K562 (cell line): Measurements from ENCODE around the gene LRRC37B. TPM values are rescaled to one million over a fixed set of nuclear protein-coding genes. Genes with fewer than 3 reads are reported as not detected.

Experiments
- ATAC-seq: fragments of 200-7000 bp; cut with Tn5 transposase; 3 replicates; pipeline ENCODE4 v1.9.1; 2020; ENCODE audit warnings: moderate library complexity
- BruUV-seq: library from RNA; stranded (reverse); fragments of 400-500 nt; replicated peaks from 2 replicates; lab custom pipeline; 2021; lab: Mats Ljungman, UMichigan
- CTCF ChIA-PET: fragments of 300-600 bp; formaldehyde crosslinking; extraction: SDS; loops from one replicate; lab custom pipeline; 2021; ENCODE audit warnings: low intra/inter-chr PET ratio; lab: Yijun Ruan, JAX
- POLR2A ChIA-PET: fragments of 300-600, 350-650 bp; sonication (Branson Sonifier 250); formaldehyde crosslinking; extraction: SDS; loops from one replicate; lab custom pipeline; 2021; ENCODE audit warnings: antibody characterized with exemption, inconsistent platforms; lab: Yijun Ruan, JAX
- DNase-seq, 4 experiments: peaks; one replicate each; pipeline versions ENCODE4 v3.0.0 to v3.0.0-alpha.2; 2011 to 2018; ENCODE audit warnings: low spot score in 3 of 4, mixed read lengths in 3 of 4; ENCODE audit errors: extremely low read depth in 1 of 4
- FAIRE-seq: peaks from 2 replicates; lab custom pipeline; 2011; peaks lifted over from hg19 to GRCh38; lab: Jason Lieb, UNC
- H2AFZ ChIP-seq: 2 replicates; pipeline ENCODE4 v1.6.0; 2011; ENCODE audit warnings: low read depth, low read length, control low read depth, inconsistent platforms
- H3K27ac ChIP-seq: fragments of 200-600 bp; 3 replicates; pipeline ENCODE4 v1.8.0; 2011; ENCODE audit warnings: low read depth, mild to moderate bottlenecking, control low read depth, inconsistent platforms, low read length, moderate library complexity, mixed read lengths; ENCODE audit errors: extremely low read depth
- H3K27me3 ChIP-seq, 2 experiments: fragments of 300-600 bp in 1 of 2; 2 replicates in 1 of 2; 3 replicates in 1 of 2; pipeline versions ENCODE4 v1.6.0 to v1.8.0; 2011; ENCODE audit warnings: inconsistent platforms in 2 of 2, low read length in 2 of 2, mild to moderate bottlenecking in 1 of 2, mixed read lengths in 1 of 2, moderate library complexity in 1 of 2; ENCODE audit not compliant: control insufficient read depth in 2 of 2, insufficient read depth in 2 of 2
- H3K36me3 ChIP-seq: fragments of 300-600 bp; 3 replicates; pipeline ENCODE4 v1.8.0; 2011; ENCODE audit warnings: mild to moderate bottlenecking, low read length, inconsistent platforms; ENCODE audit not compliant: control insufficient read depth, insufficient read depth
- H3K4me1 ChIP-seq, 2 experiments: fragments of 200-600 bp in 1 of 2; replicated peaks in 1 of 2; 2 replicates in 1 of 2; 3 replicates in 1 of 2; pipeline versions ENCODE4 v1.5.1 to v1.8.0; 2011; ENCODE audit warnings: inconsistent platforms in 2 of 2, low read length in 2 of 2, mild to moderate bottlenecking in 1 of 2, mixed read lengths in 1 of 2, moderate library complexity in 1 of 2; ENCODE audit not compliant: control insufficient read depth in 2 of 2, insufficient read depth in 2 of 2
- H3K4me2 ChIP-seq: 2 replicates; pipeline ENCODE4 v1.6.1; 2011; ENCODE audit warnings: low read length, control low read depth, inconsistent platforms, mixed read lengths; ENCODE audit not compliant: insufficient read depth
- H3K4me3 ChIP-seq: fragments of 200-600 bp; sonication (generic), shearing (Covaris generic); 2 replicates; pipeline ENCODE4 v1.5.1; 2016; ENCODE audit warnings: control low read depth, inconsistent platforms
- H3K79me2 ChIP-seq: fragments of 200-600 bp; 3 replicates; pipeline ENCODE4 v1.8.0; 2011; ENCODE audit warnings: low read length, inconsistent platforms; ENCODE audit not compliant: control insufficient read depth, insufficient read depth
- H3K9ac ChIP-seq, 2 experiments: 2 replicates each; pipeline versions ENCODE4 v1.6.0 to v1.6.1; 2011; ENCODE audit warnings: low read depth in 2 of 2, low read length in 2 of 2, control low read depth in 1 of 2, inconsistent platforms in 1 of 2, mild to moderate bottlenecking in 1 of 2, mixed read lengths in 1 of 2; ENCODE audit not compliant: insufficient read depth in 1 of 2
- H3K9me1 ChIP-seq: one replicate; pipeline ENCODE4 v1.6.0; 2011; ENCODE audit warnings: inconsistent platforms, mild to moderate bottlenecking, low read length, moderate library complexity; ENCODE audit not compliant: control insufficient read depth, insufficient read depth
- H3K9me3 ChIP-seq: replicated peaks from 2 replicates; pipeline ENCODE4 v1.5.1; 2011; ENCODE audit warnings: low read depth, low read length, inconsistent platforms; ENCODE audit not compliant: control insufficient read depth, insufficient read depth
- H4K20me1 ChIP-seq: replicated peaks from 2 replicates; pipeline ENCODE4 v1.6.1; 2011; ENCODE audit warnings: low read length, inconsistent platforms, mixed read lengths; ENCODE audit not compliant: control insufficient read depth, insufficient read depth
- BRF1 ChIP-seq: IDR thresholded peaks from 3 replicates; pipeline ENCODE4 v1.6.1; 2011; ENCODE audit warnings: borderline replicate concordance, mild to moderate bottlenecking; ENCODE audit not compliant: insufficient read length; ENCODE audit errors: extremely low read depth
- SP1 ChIP-seq: sonication (generic); formaldehyde crosslinking; IDR thresholded peaks from 2 replicates; pipeline ENCODE4 v1.8.1; 2022; ENCODE audit warnings: mild to moderate bottlenecking, missing genetic modification reagents
- YBX1 ChIP-seq: fragments of 450-650 bp; IDR thresholded peaks from 2 replicates; pipeline ENCODE4 v1.7.1; 2016; ENCODE audit warnings: mild to moderate bottlenecking
- ZBTB5 ChIP-seq: fragments of 450-650 bp; IDR thresholded peaks from 2 replicates; pipeline ENCODE4 v1.6.1; 2017; ENCODE audit warnings: antibody characterized with exemption
- ZNF253 ChIP-seq: fragments of 250-450 bp; sonication (Bioruptor Pico); conservative IDR thresholded peaks from 2 replicates; pipeline ENCODE4 v1.6.1; 2021; ENCODE audit warnings: mild to moderate bottlenecking
- WGBS: fragments of 100-300 bp; shearing (Covaris generic); methylation state at CpG from one replicate; pipeline ENCODE4 v1.1.6; 2016; ENCODE audit warnings: low coverage, mixed read lengths; ENCODE audit not compliant: insufficient coverage; ENCODE audit errors: missing lambda C conversion rate; 5-methylcytosine and 5-hydroxymethylcytosine counted together
- in situ Hi-C: fragments of 300-500 bp; cut with MboI; formaldehyde crosslinking; loops from 4 replicates; pipeline ENCODE4 v1.15.0; 2018; ENCODE audit warnings: inconsistent platforms, mixed read lengths
- intact Hi-C: fragments of 100-400 bp; cut with micrococcal nuclease; formaldehyde crosslinking; loops from 2 replicates; pipeline ENCODE4 v1.14.2; 2022
- polyA plus RNA-seq, 8 experiments: library from polyadenylated mRNA; depleted of rRNA in 4 of 8; stranded (reverse) in 5 of 8; unstranded in 3 of 8; fragments of >200 nt; fragmentation: Nextera tagmentation in 2 of 8; fragmentation: Illumina TruSeq in 1 of 8; extraction: Ambion mirVana in 2 of 8; extraction: Trizol in 1 of 8; gene quantifications; 2 replicates each; pipeline versions ENCODE4 v1.2.1 to v1.2.3, GENCODE V29; 2011 to 2014; ENCODE audit warnings: inconsistent platforms in 1 of 8, missing spikeins in 1 of 8
- total RNA-seq, 7 experiments: library from RNA; depleted of rRNA in 6 of 7; stranded (reverse); fragments of >200 nt in 6 of 7; fragmentation: Illumina TruSeq in 2 of 7; extraction: Trizol in 2 of 7; gene quantifications; 2 replicates each; pipeline versions ENCODE4 v1.2.1 to v1.2.3, GENCODE V29; 2011 to 2021; ENCODE audit warnings: low replicate concordance in 1 of 7
- TF ChIP-seq, protein P1 (sequence below): sonication (generic); formaldehyde crosslinking; IDR thresholded peaks from 2 replicates; pipeline ENCODE4 v1.5.0; 2020; ENCODE audit warnings: missing genetic modification reagents

The LRRC37B gene
- total and polyA plus RNA-seq, 9 of the 15 experiments (the other 6 are each of a cell fraction or from before 2014, with no cell fraction given): 2.7 to 19.8 (median 12.4) TPM

DNA sequence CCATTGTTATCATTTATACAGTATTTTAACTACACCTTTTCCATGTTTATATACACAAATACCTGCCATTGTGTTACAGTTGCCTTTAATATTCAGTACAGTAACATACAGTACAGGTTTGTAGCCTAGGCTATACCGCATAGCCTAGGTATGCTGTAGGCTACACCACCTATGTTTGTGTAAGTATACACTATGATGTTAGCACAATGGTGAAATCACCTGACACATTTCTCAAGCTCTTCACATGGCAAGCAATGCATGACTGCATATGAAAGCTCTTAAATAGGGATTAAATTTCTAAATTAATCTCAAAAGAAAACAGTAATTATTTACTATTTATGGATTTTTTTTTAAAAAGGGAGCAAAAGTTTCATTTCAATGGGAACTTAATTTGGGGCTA lies 12.0 kb downstream of the LRRC37B start:
- DNase-seq (no peak), FAIRE-seq (no peak), ATAC-seq (no peak)
- Histone ChIP-seq H3K4me3 (no peak overlapping the region), H3K9ac (no peak overlapping the region), H2AFZ (no peak overlapping the region), H4K20me1 (no peaks in the 10 kb centered on the region), H3K9me3 (no peaks in the 10 kb centered on the region), H3K4me1 (no peaks in the 10 kb centered on the region; a peak in 1 of 5 replicates), H3K9me1 (no peaks in the 10 kb centered on the region), H3K27me3 (no peaks in the 10 kb centered on the region), H3K27ac (no peak overlapping the region), H3K36me3 (peaks cover 22% of the 10 kb centered on the region; the same call in 2 of the 3 replicates), H3K79me2 (no peaks in the 10 kb centered on the region), H3K4me2 (no peak overlapping the region)
- CTCF ChIA-PET: no interaction called here
- intact Hi-C loops: no loop called here
- TF ChIP-seq YBX1 (no peak), SP1 (CRISPR knock-in tag) (no peak), BRF1 (no peak), ZBTB5 (no peak), ZNF253 (no peak)
- TF ChIP-seq, protein P1, sequence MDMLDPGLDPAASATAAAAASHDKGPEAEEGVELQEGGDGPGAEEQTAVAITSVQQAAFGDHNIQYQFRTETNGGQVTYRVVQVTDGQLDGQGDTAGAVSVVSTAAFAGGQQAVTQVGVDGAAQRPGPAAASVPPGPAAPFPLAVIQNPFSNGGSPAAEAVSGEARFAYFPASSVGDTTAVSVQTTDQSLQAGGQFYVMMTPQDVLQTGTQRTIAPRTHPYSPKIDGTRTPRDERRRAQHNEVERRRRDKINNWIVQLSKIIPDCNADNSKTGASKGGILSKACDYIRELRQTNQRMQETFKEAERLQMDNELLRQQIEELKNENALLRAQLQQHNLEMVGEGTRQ (CRISPR knock-in tag): no peak
- POLR2A ChIA-PET: no interaction called here
- WGBS: 100% methylated on average over 1 of the region's 1 CpG
- in situ Hi-C loops: no loop called here
- no TSS peak for BruUV-seq
